ENCODE data around the gene AP3M1. TPM values are rescaled to one million over a fixed set of nuclear protein-coding genes. Genes with fewer than 3 reads are reported as not detected.

AP3M1 gene
- total RNA-seq, 1 experiment from 2014 or later, result 37.4 TPM

GRCh38 chr10:74079028-74079935 is 71.3 kb downstream of the AP3M1 start:
- Histone ChIP-seq H2BK15ac (ENCODE audit: low read depth, low read length) (no peak overlapping the region), H2BK20ac (ENCODE audit: low read depth, low read length, poor library complexity, severe bottlenecking) (no peak overlapping the region), H2BK5ac (ENCODE audit: insufficient read length, low read length) (no peak overlapping the region), H2AK5ac (ENCODE audit: insufficient read length, low read length) (no peak overlapping the region), H4K8ac (replicated peaks; ENCODE audit: insufficient read length, low read depth, low read length) (no peak overlapping the region), H3K79me2 (ENCODE audit: insufficient read depth, low read length) (no peaks in the 10 kb centered on the region; the same call in 1 of the 2 replicates), H2BK12ac (ENCODE audit: insufficient read length, low read depth, low read length) (no peak overlapping the region), H3K56ac (ENCODE audit: insufficient read length, low read depth, low read length) (no peak overlapping the region), H3K4me2 (ENCODE audit: insufficient read depth, insufficient read length, low read length) (peak overlapping the region; percentile 12), H2BK120ac (ENCODE audit: low read depth, low read length, poor library complexity, severe bottlenecking) (no peak overlapping the region), H3K14ac (ENCODE audit: insufficient read depth, low read length) (no peak overlapping the region), H3K9me3 (ENCODE audit: control insufficient read depth, low read depth, low read length) (no peaks in the 10 kb centered on the region), H4K20me1 (ENCODE audit: control insufficient read depth, insufficient read depth, insufficient read length) (no peaks in the 10 kb centered on the region), H2AFZ (ENCODE audit: low read length) (no peak overlapping the region), H3K4me1 (ENCODE audit: insufficient read depth, low read length) (peaks cover 9% of the 10 kb centered on the region), H4K5ac (ENCODE audit: insufficient read length, low read depth, low read length) (no peak overlapping the region), H3K9ac (ENCODE audit: extremely low read depth, insufficient read length, low read length) (no peak overlapping the region), H3K23ac (ENCODE audit: insufficient read length, low read depth, low read length) (no peak overlapping the region), H3K18ac (ENCODE audit: insufficient read length, low read depth, low read length) (no peak overlapping the region), H3T11ph (ENCODE audit: low read length) (no peak overlapping the region), H3K27ac (ENCODE audit: insufficient read length, low read depth, low read length) (peak overlapping the region; percentile 17), H3K23me2 (ENCODE audit: insufficient read length, low read depth, low read length, poor library complexity, severe bottlenecking) (no peaks in the 10 kb centered on the region), H3K27me3 (ENCODE audit: insufficient read depth, low read length) (no peaks in the 10 kb centered on the region), H3K4ac (ENCODE audit: low read depth, low read length) (no peak overlapping the region), H4K91ac (ENCODE audit: insufficient read length, low read depth, low read length) (no peak overlapping the region), H3K79me1 (ENCODE audit: insufficient read depth, low read depth, low read length, poor library complexity, severe bottlenecking) (no peaks in the 10 kb centered on the region)
- peak overlapping the region in 1 of 2 experiments; percentile 53; a peak in 3 of 5 replicates for H3K4me3 Mint-ChIP-seq
- H3K27me3 Mint-ChIP-seq (ENCODE audit: low read depth), result no peaks in the 10 kb centered on the region
- no CpG with 5 or more reads among the region's 4 CpGs for WGBS (ENCODE audit: extremely low coverage, insufficient read length, low lambda C conversion rate)
- peak overlapping the region; percentile 74 to 90 (median 88); a peak in 6 of 7 replicates for H3K27ac Mint-ChIP-seq
- H3K36me3 Mint-ChIP-seq (ENCODE audit: insufficient read depth in 1 of 3, low read depth in 3 of 3), result peaks cover 24 to 60% (median 38%) of the 10 kb centered on the region in 3 experiments; a peak in 6 of 7 replicates
- H3K9me3 Mint-ChIP-seq, result no peaks in the 10 kb centered on the region
- TF ChIP-seq, protein P1, sequence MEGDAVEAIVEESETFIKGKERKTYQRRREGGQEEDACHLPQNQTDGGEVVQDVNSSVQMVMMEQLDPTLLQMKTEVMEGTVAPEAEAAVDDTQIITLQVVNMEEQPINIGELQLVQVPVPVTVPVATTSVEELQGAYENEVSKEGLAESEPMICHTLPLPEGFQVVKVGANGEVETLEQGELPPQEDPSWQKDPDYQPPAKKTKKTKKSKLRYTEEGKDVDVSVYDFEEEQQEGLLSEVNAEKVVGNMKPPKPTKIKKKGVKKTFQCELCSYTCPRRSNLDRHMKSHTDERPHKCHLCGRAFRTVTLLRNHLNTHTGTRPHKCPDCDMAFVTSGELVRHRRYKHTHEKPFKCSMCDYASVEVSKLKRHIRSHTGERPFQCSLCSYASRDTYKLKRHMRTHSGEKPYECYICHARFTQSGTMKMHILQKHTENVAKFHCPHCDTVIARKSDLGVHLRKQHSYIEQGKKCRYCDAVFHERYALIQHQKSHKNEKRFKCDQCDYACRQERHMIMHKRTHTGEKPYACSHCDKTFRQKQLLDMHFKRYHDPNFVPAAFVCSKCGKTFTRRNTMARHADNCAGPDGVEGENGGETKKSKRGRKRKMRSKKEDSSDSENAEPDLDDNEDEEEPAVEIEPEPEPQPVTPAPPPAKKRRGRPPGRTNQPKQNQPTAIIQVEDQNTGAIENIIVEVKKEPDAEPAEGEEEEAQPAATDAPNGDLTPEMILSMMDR (conservative IDR thresholded peaks at IDR 0.05), result no peak
- DNase-seq, result no peak
- H3K4me1 Mint-ChIP-seq, result peaks cover 49 to 51% of the 10 kb centered on the region in 2 experiments

Measured in H9 (cell line).